Smooth muscle cell (in vitro differentiated cells): ENCODE data around the gene ZNF385C. TPM values are rescaled to one million over a fixed set of nuclear protein-coding genes. Genes with fewer than 3 reads are reported as not detected.

Source experiments
- DNase-seq: peaks from one replicate; lab custom pipeline; 2025; ENCODE audit not compliant: unreplicated experiment; lab: John Stamatoyannopoulos, UW
- H2AFZ ChIP-seq: fragments of 200-600 bp; sonication (generic); 2 replicates; pipeline ENCODE4 v1.6.0; 2016; ENCODE audit warnings: antibody characterized with exemption, low read depth, mild to moderate bottlenecking
- H3F3A ChIP-seq: fragments of 200-600 bp; sonication (generic); 2 replicates; pipeline ENCODE4 v1.6.0; 2017; ENCODE audit warnings: antibody characterized with exemption, low read depth
- H3K27ac ChIP-seq: fragments of 200-600 bp; sonication (generic); 2 replicates; pipeline ENCODE4 v1.5.1; 2016; ENCODE audit warnings: low read depth, mild to moderate bottlenecking
- H3K27me3 ChIP-seq: fragments of 200-600 bp; sonication (generic); 2 replicates; pipeline ENCODE4 v1.6.1; 2016; ENCODE audit warnings: low read depth, mild to moderate bottlenecking
- H3K36me3 ChIP-seq: fragments of 200-600 bp; sonication (generic); 2 replicates; pipeline ENCODE4 v1.5.1; 2016; ENCODE audit warnings: low read depth
- H3K4me1 ChIP-seq: fragments of 200-600 bp; sonication (generic); 2 replicates; pipeline ENCODE4 v1.5.1; 2016; ENCODE audit warnings: low read depth
- H3K4me2 ChIP-seq: fragments of 200-600 bp; sonication (generic); 2 replicates; pipeline ENCODE4 v1.6.0; 2016; ENCODE audit warnings: mild to moderate bottlenecking
- H3K4me3 ChIP-seq: fragments of 200-600 bp; sonication (generic); 2 replicates; pipeline ENCODE4 v1.5.1; 2016; ENCODE audit warnings: mild to moderate bottlenecking
- H3K79me2 ChIP-seq: fragments of 200-600 bp; sonication (generic); 2 replicates; pipeline ENCODE4 v1.6.0; 2016; ENCODE audit warnings: low read depth, mild to moderate bottlenecking
- H3K9ac ChIP-seq: fragments of 200-600 bp; sonication (generic); 2 replicates; pipeline ENCODE4 v1.6.0; 2016; ENCODE audit warnings: low read depth
- H3K9me3 ChIP-seq: fragments of 200-600 bp; sonication (generic); replicated peaks from 2 replicates; pipeline ENCODE4 v1.5.1; 2016; ENCODE audit warnings: low read depth
- H4K20me1 ChIP-seq: fragments of 200-600 bp; sonication (generic); 2 replicates; pipeline ENCODE4 v1.6.0; 2016; ENCODE audit warnings: low read depth
- WGBS: methylation state at CpG from one replicate; pipeline ENCODE4 v1.1.7; 2016; ENCODE audit warnings: low lambda C conversion rate; 5-methylcytosine and 5-hydroxymethylcytosine counted together
- polyA plus RNA-seq: library from polyadenylated mRNA; unstranded; fragments of >200 nt; fragmentation: Nextera tagmentation; extraction: Ambion mirVana; gene quantifications from 2 replicates; pipeline ENCODE4 v1.2.1, GENCODE V29; 2016
- total RNA-seq: library from RNA; depleted of rRNA; stranded (reverse); fragments of >200 nt; gene quantifications from 2 replicates; pipeline ENCODE4 v1.2.3, GENCODE V29; 2014
- TF ChIP-seq, protein P1 (sequence below): fragments of 200-600 bp; sonication (generic); IDR thresholded peaks from 2 replicates; pipeline ENCODE4 v1.5.1; 2017; ENCODE audit warnings: borderline replicate concordance, mild to moderate bottlenecking, antibody characterized with exemption; ENCODE audit not compliant: insufficient read depth, poor library complexity, severe bottlenecking

ZNF385C gene
- total and polyA plus RNA-seq, 2 experiments from 2014 or later = 0.45 to 0.70 TPM

DNA sequence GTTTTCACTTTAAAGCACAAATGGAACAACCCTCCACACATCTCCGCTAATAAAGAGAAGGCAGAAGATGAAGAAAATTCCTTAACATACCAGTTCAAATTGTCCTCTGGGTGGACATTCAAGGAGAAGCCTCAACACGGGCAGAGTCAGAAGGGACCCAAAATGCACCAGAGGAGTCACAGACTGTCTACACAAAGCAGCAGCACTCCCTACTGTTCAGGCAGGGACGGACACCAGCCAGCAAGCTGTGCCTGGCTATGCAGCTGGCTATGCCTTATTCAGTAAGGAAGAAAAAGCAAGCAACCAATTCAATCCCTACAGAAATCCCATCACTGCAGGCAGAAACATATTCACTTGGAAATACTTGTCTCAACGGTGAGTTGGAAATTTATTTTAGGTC lies 89.1 kb downstream of the ZNF385C start:
- peaks cover 2% of the 10 kb centered on the region for H3F3A ChIP-seq
- no peaks in the 10 kb centered on the region for H3K27me3 ChIP-seq
- no peak overlapping the region for H3K9ac ChIP-seq
- H3K27ac ChIP-seq = no peak overlapping the region
- WGBS = 92% methylated on average over 4 of the region's 4 CpGs
- H2AFZ ChIP-seq = no peak overlapping the region
- no peak overlapping the region for H3K4me2 ChIP-seq
- peaks cover 100% of the 10 kb centered on the region for H3K79me2 ChIP-seq
- peaks cover 100% of the 10 kb centered on the region for H4K20me1 ChIP-seq
- H3K4me3 ChIP-seq = no peak overlapping the region
- TF ChIP-seq, protein P1, sequence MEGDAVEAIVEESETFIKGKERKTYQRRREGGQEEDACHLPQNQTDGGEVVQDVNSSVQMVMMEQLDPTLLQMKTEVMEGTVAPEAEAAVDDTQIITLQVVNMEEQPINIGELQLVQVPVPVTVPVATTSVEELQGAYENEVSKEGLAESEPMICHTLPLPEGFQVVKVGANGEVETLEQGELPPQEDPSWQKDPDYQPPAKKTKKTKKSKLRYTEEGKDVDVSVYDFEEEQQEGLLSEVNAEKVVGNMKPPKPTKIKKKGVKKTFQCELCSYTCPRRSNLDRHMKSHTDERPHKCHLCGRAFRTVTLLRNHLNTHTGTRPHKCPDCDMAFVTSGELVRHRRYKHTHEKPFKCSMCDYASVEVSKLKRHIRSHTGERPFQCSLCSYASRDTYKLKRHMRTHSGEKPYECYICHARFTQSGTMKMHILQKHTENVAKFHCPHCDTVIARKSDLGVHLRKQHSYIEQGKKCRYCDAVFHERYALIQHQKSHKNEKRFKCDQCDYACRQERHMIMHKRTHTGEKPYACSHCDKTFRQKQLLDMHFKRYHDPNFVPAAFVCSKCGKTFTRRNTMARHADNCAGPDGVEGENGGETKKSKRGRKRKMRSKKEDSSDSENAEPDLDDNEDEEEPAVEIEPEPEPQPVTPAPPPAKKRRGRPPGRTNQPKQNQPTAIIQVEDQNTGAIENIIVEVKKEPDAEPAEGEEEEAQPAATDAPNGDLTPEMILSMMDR = no peak
- H3K4me1 ChIP-seq = no peaks in the 10 kb centered on the region
- H3K9me3 ChIP-seq = no peaks in the 10 kb centered on the region
- no peaks in the 10 kb centered on the region for H3K36me3 ChIP-seq
- DNase-seq = no peak

DNA sequence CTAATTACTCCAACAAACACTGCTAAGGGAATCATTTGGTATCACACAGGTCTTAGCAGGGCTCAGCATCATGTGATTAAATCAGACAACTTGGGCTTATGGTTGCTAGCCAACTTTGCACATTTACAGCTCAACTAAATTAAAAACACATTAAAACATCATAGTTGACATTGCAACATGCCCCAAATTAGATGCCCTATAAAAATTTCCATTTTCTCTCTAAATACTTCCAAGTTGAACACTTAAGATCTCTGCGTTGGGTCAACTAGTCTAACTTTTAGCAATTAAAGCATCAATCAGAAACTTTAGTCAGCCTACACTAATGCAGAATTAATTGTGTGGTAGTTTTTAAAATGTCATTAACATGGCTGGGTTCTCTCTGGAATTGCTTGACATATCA lies 93.1 kb downstream of the ZNF385C start:
- Histone ChIP-seq H4K20me1 (peaks cover 100% of the 10 kb centered on the region), H3F3A (peaks cover 8% of the 10 kb centered on the region), H3K9me3 (no peaks in the 10 kb centered on the region), H3K79me2 (peaks cover 99% of the 10 kb centered on the region), H3K36me3 (no peaks in the 10 kb centered on the region), H3K9ac (no peak overlapping the region), H3K4me1 (no peaks in the 10 kb centered on the region), H3K27ac (no peak overlapping the region), H3K4me3 (no peak overlapping the region), H3K27me3 (no peaks in the 10 kb centered on the region), H2AFZ (no peak overlapping the region), H3K4me2 (no peak overlapping the region)
- WGBS = 91% methylated on average over 1 of the region's 1 CpG
- DNase-seq = no peak
- TF ChIP-seq, protein P1 = no peak

DNA sequence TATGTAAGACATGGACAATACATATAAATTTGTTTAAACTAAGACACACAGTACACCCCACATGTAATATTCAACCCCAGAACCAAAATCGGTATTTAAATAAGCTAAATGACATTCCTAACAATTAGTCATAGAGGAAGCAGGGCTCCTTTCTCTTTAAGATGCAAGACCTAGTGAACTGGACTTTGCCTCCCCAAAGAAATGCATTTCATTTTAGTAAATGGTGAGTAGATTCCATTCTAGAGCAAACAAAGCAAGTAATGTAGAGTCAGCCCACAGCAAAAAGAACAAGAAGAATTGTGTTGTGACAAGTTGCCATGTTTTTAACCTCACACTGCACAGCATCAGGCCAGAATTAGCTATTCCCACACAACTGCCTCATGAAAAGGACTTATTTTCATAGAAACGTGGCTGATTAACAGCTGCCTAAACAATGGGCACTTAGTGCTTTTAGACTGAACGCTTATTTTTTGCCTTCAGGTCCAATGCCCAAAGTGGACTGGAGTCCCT lies 95.4 kb downstream of the ZNF385C start:
- Histone ChIP-seq H3K4me3 (peak overlapping the region; percentile 8), H3K79me2 (peaks cover 76% of the 10 kb centered on the region), H3K36me3 (peaks cover 6% of the 10 kb centered on the region), H4K20me1 (peaks cover 96% of the 10 kb centered on the region), H3K9ac (no peak overlapping the region), H3K4me1 (no peaks in the 10 kb centered on the region), H3K27ac (no peak overlapping the region), H3K4me2 (no peak overlapping the region), H3F3A (peaks cover 6% of the 10 kb centered on the region), H3K27me3 (no peaks in the 10 kb centered on the region), H2AFZ (no peak overlapping the region), H3K9me3 (no peaks in the 10 kb centered on the region)
- WGBS = 92% methylated on average over 3 of the region's 3 CpGs
- DNase-seq = no peak
- TF ChIP-seq, protein P1 = no peak

DNA sequence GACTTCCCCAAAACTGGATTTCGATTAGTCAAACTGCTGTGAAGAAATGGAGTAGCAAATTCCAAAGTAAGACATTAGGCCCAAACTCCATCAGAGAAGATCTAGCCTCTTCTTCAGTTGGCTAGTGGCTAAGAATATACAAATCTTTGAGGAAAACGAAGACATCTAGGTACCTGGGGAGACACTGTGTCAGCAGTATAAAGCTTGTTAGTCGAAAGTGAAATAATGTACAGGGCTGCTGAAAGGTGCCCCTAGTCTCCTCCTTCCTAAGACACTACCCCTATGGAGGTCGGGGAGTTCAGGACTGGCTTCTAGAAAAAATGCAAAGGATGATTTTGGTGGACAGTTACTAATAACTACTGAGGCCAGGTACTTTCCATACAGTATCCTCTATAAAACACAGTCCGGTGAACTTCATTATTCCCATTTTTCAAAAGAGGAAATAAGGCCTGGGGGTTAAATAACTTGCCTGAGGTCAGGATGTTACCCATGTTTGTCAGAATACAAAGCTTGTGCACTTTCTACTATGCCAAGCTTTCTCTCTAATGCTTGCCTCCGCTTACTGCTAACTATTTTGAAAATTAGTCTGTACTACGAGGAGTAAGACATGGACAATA lies 96.0 kb downstream of the ZNF385C start:
- Histone ChIP-seq H3K36me3 (peaks cover 6% of the 10 kb centered on the region), H3K4me3 (no peak overlapping the region), H3K9me3 (no peaks in the 10 kb centered on the region), H3K79me2 (peaks cover 70% of the 10 kb centered on the region), H2AFZ (no peak overlapping the region), H3K9ac (no peak overlapping the region), H3K27me3 (no peaks in the 10 kb centered on the region), H3F3A (peaks cover 6% of the 10 kb centered on the region), H3K4me1 (no peaks in the 10 kb centered on the region), H3K4me2 (no peak overlapping the region), H3K27ac (no peak overlapping the region), H4K20me1 (peaks cover 95% of the 10 kb centered on the region)
- TF ChIP-seq, protein P1 = no peak
- 95% methylated on average over 7 of the region's 7 CpGs for WGBS
- no peak for DNase-seq
